A549 (cell line): ENCODE results near the gene RNF214. TPM values are rescaled to one million over a fixed set of nuclear protein-coding genes. Genes with fewer than 3 reads are reported as not detected.

ENCODE experiments used
- ATAC-seq, 2 experiments: fragments of 200-7000 bp in 1 of 2; fragments of >200 bp in 1 of 2; cut with Nextera tagmentation in 1 of 2; cut with Tn5 transposase in 1 of 2; 3 replicates each; pipeline versions ENCODE4 v1.8.0 to v1.9.1; 2018 to 2020; ENCODE audit warnings: mild to moderate bottlenecking in 1 of 2, moderate library complexity in 1 of 2
- CTCF ChIA-PET: fragments of 300-600 bp; sonication (Branson Sonifier 250); formaldehyde crosslinking; extraction: SDS; loops from one replicate; lab custom pipeline; 2021; ENCODE audit warnings: antibody characterized with exemption, inconsistent platforms; lab: Yijun Ruan, JAX
- POLR2A ChIA-PET: fragments of 350-600 bp; formaldehyde crosslinking; extraction: SDS; loops from one replicate; lab custom pipeline; 2021; ENCODE audit warnings: antibody characterized with exemption, inconsistent platforms; lab: Yijun Ruan, JAX
- DNase-seq, 2 experiments: peaks; one replicate each; pipeline versions ENCODE4 v3.0.0 to v3.0.0-alpha.2; 2011 to 2016; ENCODE audit warnings: low read depth in 1 of 2, low spot score in 1 of 2
- FAIRE-seq: peaks from 2 replicates; lab custom pipeline; 2011; peaks lifted over from hg19 to GRCh38; lab: Jason Lieb, UNC
- H3K27ac ChIP-seq, 2 experiments: fragments of >200 bp; sonication (Bioruptor Twin); formaldehyde crosslinking; 3 replicates each; pipeline ENCODE4 v1.5.1; 2016 to 2017
- H3K4me1 ChIP-seq: fragments of >200 bp; sonication (Bioruptor Twin); formaldehyde crosslinking; 3 replicates; pipeline ENCODE4 v1.6.1; 2016
- H3K4me2 ChIP-seq: fragments of >200 bp; sonication (Bioruptor Twin); formaldehyde crosslinking; 3 replicates; pipeline ENCODE4 v1.6.1; 2016
- H3K4me3 ChIP-seq: fragments of >200 bp; sonication (Bioruptor Twin); formaldehyde crosslinking; 3 replicates; pipeline ENCODE4 v1.5.1; 2016
- H3K9me3 ChIP-seq: fragments of >200 bp; sonication (Bioruptor Twin); formaldehyde crosslinking; 3 replicates; pipeline ENCODE4 v1.6.1; 2016
- BHLHE40 ChIP-seq: IDR thresholded peaks from 2 replicates; pipeline ENCODE4 v1.6.1; 2012; ENCODE audit warnings: low read depth, low read length, inconsistent platforms
- CBX2 ChIP-seq: fragments of 200-600 bp; sonication (generic); IDR thresholded peaks from 2 replicates; pipeline ENCODE4 v1.6.1; 2016; ENCODE audit warnings: low read depth, mild to moderate bottlenecking, borderline replicate concordance
- CHD4 ChIP-seq: fragments of 200-600 bp; sonication (generic); IDR thresholded peaks from 2 replicates; pipeline ENCODE4 v1.6.1; 2016; ENCODE audit warnings: antibody characterized with exemption, mild to moderate bottlenecking, borderline replicate concordance
- EHMT2 ChIP-seq: fragments of 200-600 bp; sonication (generic); IDR thresholded peaks from 2 replicates; pipeline ENCODE4 v1.6.1; 2016; ENCODE audit warnings: antibody characterized with exemption, low read depth, mild to moderate bottlenecking, moderate library complexity
- EP300 ChIP-seq, 2 experiments: fragments of >200 bp; sonication (Bioruptor Twin); formaldehyde crosslinking; IDR thresholded peaks; 2 replicates in 1 of 2; 3 replicates in 1 of 2; pipeline ENCODE4 v1.6.1; 2016 to 2017
- ESRRA ChIP-seq: fragments of 150-350 bp; IDR thresholded peaks from 2 replicates; pipeline ENCODE4 v1.6.1; 2014; ENCODE audit warnings: mild to moderate bottlenecking, low read length, borderline replicate concordance
- FOSL2 ChIP-seq, 2 experiments: fragments of 450-650 bp in 1 of 2; fragments of >200 bp in 1 of 2; sonication (Bioruptor Twin) in 1 of 2; formaldehyde crosslinking; IDR thresholded peaks; 2 replicates each; pipeline versions ENCODE4 v1.5.0 to v1.6.1; 2016 to 2020; ENCODE audit warnings: mild to moderate bottlenecking in 1 of 2, moderate library complexity in 1 of 2
- FOXS1 ChIP-seq: fragments of 250-450 bp; sonication (Bioruptor Pico); IDR thresholded peaks from 2 replicates; pipeline ENCODE4 v1.5.0; 2020; ENCODE audit warnings: mild to moderate bottlenecking, moderate library complexity
- HDAC2 ChIP-seq: fragments of 200-600 bp; sonication (generic); IDR thresholded peaks from 2 replicates; pipeline ENCODE4 v1.6.1; 2016
- HOXA7 ChIP-seq: fragments of 250-450 bp; sonication (Bioruptor Pico); IDR thresholded peaks from 2 replicates; pipeline ENCODE4 v1.5.0; 2020; ENCODE audit warnings: mild to moderate bottlenecking, moderate library complexity
- HOXB5 ChIP-seq: fragments of 250-450 bp; sonication (Bioruptor Pico); IDR thresholded peaks from 2 replicates; pipeline ENCODE4 v1.5.0; 2020; ENCODE audit warnings: mild to moderate bottlenecking, moderate library complexity
- JUN ChIP-seq, 2 experiments: fragments of >200 bp; sonication (Bioruptor Twin); formaldehyde crosslinking; IDR thresholded peaks; 2 replicates in 1 of 2; 3 replicates in 1 of 2; pipeline ENCODE4 v1.6.1; 2016 to 2017
- MAZ ChIP-seq: fragments of 150-350 bp; IDR thresholded peaks from 2 replicates; pipeline ENCODE4 v1.6.1; 2014; ENCODE audit warnings: antibody characterized with exemption, low read depth, low read length, borderline replicate concordance
- MYC ChIP-seq: IDR thresholded peaks from 2 replicates; pipeline ENCODE4 v1.6.1; 2012; ENCODE audit warnings: mild to moderate bottlenecking, inconsistent platforms, low read length, improper control_type of control experiment, borderline replicate concordance
- NR3C1 ChIP-seq: fragments of >200 bp; sonication (Bioruptor Twin); formaldehyde crosslinking; IDR thresholded peaks from 3 replicates; pipeline ENCODE4 v1.6.1; 2017
- PHF8 ChIP-seq: fragments of 200-600 bp; sonication (generic); IDR thresholded peaks from 2 replicates; pipeline ENCODE4 v1.6.1; 2016; ENCODE audit warnings: low read depth, mild to moderate bottlenecking, antibody characterized with exemption, moderate library complexity, borderline replicate concordance
- POLR2A ChIP-seq: IDR thresholded peaks from 2 replicates; pipeline ENCODE4 v1.6.1; 2012; ENCODE audit warnings: mild to moderate bottlenecking, low read length
- RAD21 ChIP-seq, 2 experiments: fragments of >200 bp in 1 of 2; sonication (Bioruptor Twin) in 1 of 2; formaldehyde crosslinking in 1 of 2; IDR thresholded peaks in 1 of 2; conservative IDR thresholded peaks in 1 of 2; 2 replicates in 1 of 2; 3 replicates in 1 of 2; pipeline ENCODE4 v1.6.1; 2012 to 2018; ENCODE audit warnings: inconsistent platforms in 1 of 2
- RNF2 ChIP-seq: fragments of 200-600 bp; sonication (generic); IDR thresholded peaks from 2 replicates; pipeline ENCODE4 v1.6.1; 2016; ENCODE audit warnings: low read depth, mild to moderate bottlenecking, antibody characterized with exemption, moderate library complexity, borderline replicate concordance
- SMC3 ChIP-seq: fragments of >200 bp; sonication (Bioruptor Twin); formaldehyde crosslinking; IDR thresholded peaks from 3 replicates; pipeline ENCODE4 v1.6.1; 2018; ENCODE audit warnings: inconsistent platforms
- SREBF2 ChIP-seq: fragments of 450-650 bp; IDR thresholded peaks from 2 replicates; pipeline ENCODE4 v1.6.1; 2014; ENCODE audit warnings: mild to moderate bottlenecking, moderate library complexity
- TFCP2L1 ChIP-seq: fragments of 250-450 bp; sonication (Bioruptor Pico); IDR thresholded peaks from 2 replicates; pipeline ENCODE4 v1.5.0; 2021; ENCODE audit warnings: mild to moderate bottlenecking
- ZFP36 ChIP-seq: fragments of 450-650 bp; IDR thresholded peaks from 2 replicates; pipeline ENCODE4 v1.6.1; 2014; ENCODE audit warnings: borderline replicate concordance; ENCODE audit not compliant: partially characterized antibody
- ZNF302 ChIP-seq: fragments of 250-450 bp; sonication (Bioruptor Pico); IDR thresholded peaks from 2 replicates; pipeline ENCODE4 v1.9.0; 2021; ENCODE audit warnings: inconsistent platforms, mild to moderate bottlenecking, moderate library complexity
- WGBS: methylation state at CpG from one replicate; pipeline ENCODE4 v1.1.6; 2017; ENCODE audit errors: missing lambda C conversion rate; 5-methylcytosine and 5-hydroxymethylcytosine counted together
- polyA plus RNA-seq, 4 experiments: library from polyadenylated mRNA; depleted of rRNA in 3 of 4; stranded (reverse); fragments of >200 nt; fragmentation: RNase III in 1 of 4; extraction: RNeasy Plus Mini Kit Qiagen cat#74134 plus additional on column Dnase treatment in 1 of 4; gene quantifications; 2 replicates in 3 of 4; 3 replicates in 1 of 4; pipeline ENCODE4 v1.2.3, GENCODE V29; 2011 to 2017
- TF ChIP-seq, protein P1 (sequence below): fragments of >200 bp; sonication (Bioruptor Twin); formaldehyde crosslinking; IDR thresholded peaks from 2 replicates; pipeline ENCODE4 v1.6.1; 2016
- TF ChIP-seq, protein P2 (sequence below): fragments of >200 bp; sonication (Bioruptor Twin); formaldehyde crosslinking; IDR thresholded peaks from 3 replicates; pipeline ENCODE4 v1.6.1; 2016
- TF ChIP-seq, protein P3 (sequence below): fragments of 200-600 bp; sonication (generic); IDR thresholded peaks from 2 replicates; pipeline ENCODE4 v1.6.1; 2016; ENCODE audit warnings: antibody characterized with exemption, mild to moderate bottlenecking, moderate library complexity
- TF ChIP-seq, protein P4 (sequence below): fragments of 450-650 bp; IDR thresholded peaks from 2 replicates; pipeline ENCODE4 v1.6.1; 2014; ENCODE audit warnings: antibody characterized with exemption

Gene RNF214
- polyA plus RNA-seq, 2 of the 4 experiments (the other 2 are of a cell fraction) = 11.0 to 15.9 TPM

DNA sequence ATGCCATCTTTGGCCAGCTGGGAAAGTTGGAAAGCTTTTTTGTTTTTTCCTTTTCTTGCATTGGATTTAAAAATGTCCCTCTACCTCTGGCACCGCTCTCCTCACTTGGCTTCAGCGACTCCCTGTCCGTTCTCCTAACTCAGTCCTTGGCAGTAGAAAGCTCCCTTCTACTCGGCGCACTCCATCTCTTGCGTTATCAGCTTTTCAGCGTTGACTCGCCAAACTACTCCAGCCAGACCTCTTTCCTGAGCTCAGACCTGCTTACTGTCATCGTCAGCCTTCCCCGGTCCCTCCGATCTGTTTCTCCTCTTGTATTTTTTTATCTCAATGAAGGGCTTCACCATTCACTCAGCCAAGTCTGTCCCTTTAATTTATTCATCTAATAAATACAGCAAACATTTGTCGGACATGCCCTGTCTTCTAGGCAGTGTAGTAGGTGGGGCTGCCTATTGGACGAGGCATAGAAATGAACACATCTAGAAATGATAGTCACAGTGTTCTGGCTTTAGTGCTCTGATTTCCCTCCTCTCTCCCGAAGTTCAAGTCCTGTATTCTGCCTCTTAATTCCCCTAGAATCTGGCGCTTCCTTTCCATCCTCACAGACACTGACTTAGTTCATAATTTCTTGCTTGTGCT, 96.0 kb downstream of the RNF214 start:
- Histone ChIP-seq H3K27ac (peak overlapping the region; percentile 90 to 95), H3K4me1 (peaks cover 8% of the 10 kb centered on the region; the same call in 2 of the 3 replicates), H3K4me2 (peak overlapping the region; percentile 89), H3K9me3 (no peaks in the 10 kb centered on the region), H3K4me3 (peak overlapping the region; percentile 68)
- DNase-seq = no peak
- no peak for TF ChIP-seq RAD21 (conservative IDR thresholded peaks at IDR 0.05 in 1 of 2, IDR thresholded peaks at IDR 0.05 in 1 of 2)
- no peak for TF ChIP-seq NR3C1
- TF ChIP-seq CHD4 = no peak
- TF ChIP-seq HOXA7 (CRISPR knock-in tag) = no peak
- TF ChIP-seq MYC = no peak
- no peak for TF ChIP-seq HOXB5 (CRISPR knock-in tag)
- no peak for TF ChIP-seq TFCP2L1 (CRISPR knock-in tag)
- no peak for TF ChIP-seq PHF8
- TF ChIP-seq BHLHE40 = no peak
- TF ChIP-seq POLR2A = no peak
- no peak for TF ChIP-seq MAZ
- TF ChIP-seq FOSL2 (IDR thresholded peaks at IDR 0.05) = no peak
- no peak for TF ChIP-seq FOSL2 (CRISPR knock-in tag; IDR thresholded peaks at IDR 0.05)
- TF ChIP-seq HDAC2 = no peak
- TF ChIP-seq, protein P1, sequence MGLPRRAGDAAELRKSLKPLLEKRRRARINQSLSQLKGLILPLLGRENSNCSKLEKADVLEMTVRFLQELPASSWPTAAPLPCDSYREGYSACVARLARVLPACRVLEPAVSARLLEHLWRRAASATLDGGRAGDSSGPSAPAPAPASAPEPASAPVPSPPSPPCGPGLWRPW = no peak
- TF ChIP-seq EHMT2 = no peak
- no peak for TF ChIP-seq FOXS1 (CRISPR knock-in tag)
- TF ChIP-seq SMC3 = no peak
- no peak for TF ChIP-seq SREBF2
- TF ChIP-seq ZNF302 (CRISPR knock-in tag) = no peak
- WGBS = 9% methylated on average over 15 of the region's 15 CpGs
- ChIA-PET CTCF (no interaction called here), POLR2A (interaction anchor here (1.2 kb wide), 1 partner anchor 97 kb away, joined by 4 read pairs; the partner anchor contains the start of gene PCSK7)
- peak; percentile 30 to 56; a peak in 5 of 6 replicates for ATAC-seq
- no peak for FAIRE-seq

DNA sequence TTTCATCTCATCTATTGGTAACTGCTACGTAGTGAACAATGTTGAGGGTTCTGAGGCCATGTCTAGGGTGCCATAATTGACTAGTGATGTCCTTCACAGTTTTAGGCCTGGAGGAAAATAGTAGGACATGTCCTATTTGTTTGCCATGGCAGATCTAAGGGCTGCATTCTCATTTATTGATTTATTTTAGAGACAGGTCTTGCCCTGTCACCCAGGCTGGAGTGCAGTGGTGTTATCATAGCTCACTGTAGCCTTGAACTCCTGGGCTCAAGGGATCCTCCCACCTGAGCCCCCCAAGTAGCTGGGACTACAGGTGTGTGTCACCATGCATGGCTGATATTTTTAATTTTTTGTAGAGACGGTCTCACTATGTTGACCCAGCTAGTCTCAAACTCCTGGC, 100.4 kb downstream of the RNF214 start:
- POLR2A ChIA-PET = no interaction called here

DNA sequence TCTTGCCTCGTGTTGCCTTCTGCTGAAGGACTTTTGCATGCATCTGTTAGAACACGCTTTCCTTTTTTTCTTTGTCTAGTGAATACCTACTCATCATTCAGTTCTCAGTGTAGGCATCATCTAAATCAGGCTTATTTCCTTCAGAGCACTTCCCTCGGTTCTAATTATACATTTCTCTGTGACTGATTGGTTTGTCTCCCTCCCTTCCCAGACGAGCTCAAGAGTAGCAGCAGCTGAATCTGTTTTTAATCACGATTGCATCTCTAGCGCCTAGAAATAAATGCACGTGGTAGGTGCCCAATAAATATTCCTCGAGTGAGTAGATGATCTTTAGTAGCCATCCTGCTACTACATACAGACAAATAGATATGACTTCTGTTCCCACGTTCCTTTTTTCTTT, 101.4 kb downstream of the RNF214 start:
- FAIRE-seq (no peak), ATAC-seq (no peak), DNase-seq (no peak)
- H3K9me3 ChIP-seq = no peaks in the 10 kb centered on the region
- CTCF ChIA-PET = no interaction called here
- H3K4me1 ChIP-seq = peaks cover 5% of the 10 kb centered on the region; the same call in 2 of the 3 replicates
- no peak overlapping the region for H3K4me2 ChIP-seq
- H3K27ac ChIP-seq = no peak overlapping the region
- 80% methylated on average over 9 of the region's 9 CpGs for WGBS
- H3K4me3 ChIP-seq = no peak overlapping the region
- POLR2A ChIA-PET = no interaction called here
- TF ChIP-seq JUN (IDR thresholded peaks at IDR 0.05) (no peak), ZNF302 (CRISPR knock-in tag) (no peak), PHF8 (no peak), CHD4 (no peak), EP300 (IDR thresholded peaks at IDR 0.05) (no peak), ESRRA (no peak), ZFP36 (no peak), RNF2 (no peak), CBX2 (no peak), RAD21 (conservative IDR thresholded peaks at IDR 0.05 in 1 of 2, IDR thresholded peaks at IDR 0.05 in 1 of 2) (no peak)
- TF ChIP-seq, protein P2, sequence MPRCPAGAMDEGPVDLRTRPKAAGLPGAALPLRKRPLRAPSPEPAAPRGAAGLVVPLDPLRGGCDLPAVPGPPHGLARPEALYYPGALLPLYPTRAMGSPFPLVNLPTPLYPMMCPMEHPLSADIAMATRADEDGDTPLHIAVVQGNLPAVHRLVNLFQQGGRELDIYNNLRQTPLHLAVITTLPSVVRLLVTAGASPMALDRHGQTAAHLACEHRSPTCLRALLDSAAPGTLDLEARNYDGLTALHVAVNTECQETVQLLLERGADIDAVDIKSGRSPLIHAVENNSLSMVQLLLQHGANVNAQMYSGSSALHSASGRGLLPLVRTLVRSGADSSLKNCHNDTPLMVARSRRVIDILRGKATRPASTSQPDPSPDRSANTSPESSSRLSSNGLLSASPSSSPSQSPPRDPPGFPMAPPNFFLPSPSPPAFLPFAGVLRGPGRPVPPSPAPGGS = no peak
- TF ChIP-seq, protein P3, sequence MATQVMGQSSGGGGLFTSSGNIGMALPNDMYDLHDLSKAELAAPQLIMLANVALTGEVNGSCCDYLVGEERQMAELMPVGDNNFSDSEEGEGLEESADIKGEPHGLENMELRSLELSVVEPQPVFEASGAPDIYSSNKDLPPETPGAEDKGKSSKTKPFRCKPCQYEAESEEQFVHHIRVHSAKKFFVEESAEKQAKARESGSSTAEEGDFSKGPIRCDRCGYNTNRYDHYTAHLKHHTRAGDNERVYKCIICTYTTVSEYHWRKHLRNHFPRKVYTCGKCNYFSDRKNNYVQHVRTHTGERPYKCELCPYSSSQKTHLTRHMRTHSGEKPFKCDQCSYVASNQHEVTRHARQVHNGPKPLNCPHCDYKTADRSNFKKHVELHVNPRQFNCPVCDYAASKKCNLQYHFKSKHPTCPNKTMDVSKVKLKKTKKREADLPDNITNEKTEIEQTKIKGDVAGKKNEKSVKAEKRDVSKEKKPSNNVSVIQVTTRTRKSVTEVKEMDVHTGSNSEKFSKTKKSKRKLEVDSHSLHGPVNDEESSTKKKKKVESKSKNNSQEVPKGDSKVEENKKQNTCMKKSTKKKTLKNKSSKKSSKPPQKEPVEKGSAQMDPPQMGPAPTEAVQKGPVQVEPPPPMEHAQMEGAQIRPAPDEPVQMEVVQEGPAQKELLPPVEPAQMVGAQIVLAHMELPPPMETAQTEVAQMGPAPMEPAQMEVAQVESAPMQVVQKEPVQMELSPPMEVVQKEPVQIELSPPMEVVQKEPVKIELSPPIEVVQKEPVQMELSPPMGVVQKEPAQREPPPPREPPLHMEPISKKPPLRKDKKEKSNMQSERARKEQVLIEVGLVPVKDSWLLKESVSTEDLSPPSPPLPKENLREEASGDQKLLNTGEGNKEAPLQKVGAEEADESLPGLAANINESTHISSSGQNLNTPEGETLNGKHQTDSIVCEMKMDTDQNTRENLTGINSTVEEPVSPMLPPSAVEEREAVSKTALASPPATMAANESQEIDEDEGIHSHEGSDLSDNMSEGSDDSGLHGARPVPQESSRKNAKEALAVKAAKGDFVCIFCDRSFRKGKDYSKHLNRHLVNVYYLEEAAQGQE = no peak
- TF ChIP-seq, protein P4, sequence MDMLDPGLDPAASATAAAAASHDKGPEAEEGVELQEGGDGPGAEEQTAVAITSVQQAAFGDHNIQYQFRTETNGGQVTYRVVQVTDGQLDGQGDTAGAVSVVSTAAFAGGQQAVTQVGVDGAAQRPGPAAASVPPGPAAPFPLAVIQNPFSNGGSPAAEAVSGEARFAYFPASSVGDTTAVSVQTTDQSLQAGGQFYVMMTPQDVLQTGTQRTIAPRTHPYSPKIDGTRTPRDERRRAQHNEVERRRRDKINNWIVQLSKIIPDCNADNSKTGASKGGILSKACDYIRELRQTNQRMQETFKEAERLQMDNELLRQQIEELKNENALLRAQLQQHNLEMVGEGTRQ = no peak

More for the DNA sequence above, 100.4 kb downstream of the RNF214 start:
- ATAC-seq (no peak), FAIRE-seq (no peak)
- CTCF ChIA-PET = no interaction called here
- Histone ChIP-seq H3K4me2 (no peak overlapping the region), H3K4me3 (no peak overlapping the region), H3K4me1 (peaks cover 8% of the 10 kb centered on the region; the same call in 2 of the 3 replicates)
- TF ChIP-seq MAZ = no peak
- TF ChIP-seq HOXB5 (CRISPR knock-in tag) = no peak
- TF ChIP-seq POLR2A = no peak
- no peak for TF ChIP-seq EHMT2
- no peak for TF ChIP-seq EP300 (IDR thresholded peaks at IDR 0.05)
- TF ChIP-seq, all 56 proteins: peak for 0
- Histone ChIP-seq H3K9me3 (no peaks in the 10 kb centered on the region), H3K27ac (no peak overlapping the region)
- DNase-seq = no peak
- WGBS = 43% methylated on average over 2 of the region's 2 CpGs
